CD8-positive, alpha-beta memory T cell (primary cell): ENCODE measurements around the gene DNAJC24. TPM values are rescaled to one million over a fixed set of nuclear protein-coding genes. Genes with fewer than 3 reads are reported as not detected.

ENCODE experiments used
- CTCF ChIA-PET: fragments of 350-600 bp; sonication (Branson Sonifier 250); formaldehyde crosslinking; loops from one replicate; lab custom pipeline; 2021; ENCODE audit warnings: antibody characterized with exemption; lab: Charles Lee
- POLR2A ChIA-PET: fragments of 350-600 bp; sonication (Branson Sonifier 250); formaldehyde crosslinking; loops from one replicate; lab custom pipeline; 2021; ENCODE audit warnings: antibody characterized with exemption; lab: Charles Lee
- DNase-seq, 5 donors: peaks; one replicate each; pipeline versions ENCODE4 v3.0.0 to v3.0.0-alpha.2; 2020 to 2022; ENCODE audit warnings: mixed read lengths in 1 of 5
- H3K27ac ChIP-seq: one replicate; pipeline ENCODE4 v1.7.0; 2013; ENCODE audit warnings: low read depth, mild to moderate bottlenecking, low read length, moderate library complexity
- H3K27me3 ChIP-seq: 2 replicates; pipeline ENCODE4 v1.7.0; 2013; ENCODE audit warnings: low read length, mild to moderate bottlenecking; ENCODE audit not compliant: insufficient read depth, poor library complexity, severe bottlenecking
- H3K36me3 ChIP-seq: 2 replicates; pipeline ENCODE4 v1.7.0; 2013; ENCODE audit warnings: mild to moderate bottlenecking, low read length, moderate library complexity; ENCODE audit not compliant: insufficient read depth
- H3K4me1 ChIP-seq: 2 replicates; pipeline ENCODE4 v1.7.0; 2013; ENCODE audit warnings: mild to moderate bottlenecking, low read length, moderate library complexity; ENCODE audit not compliant: insufficient read depth
- H3K4me3 ChIP-seq: 2 replicates; pipeline ENCODE4 v1.7.0; 2013; ENCODE audit warnings: mild to moderate bottlenecking, low read length
- H3K9me3 ChIP-seq: 2 replicates; pipeline ENCODE4 v1.7.0; 2013; ENCODE audit warnings: mild to moderate bottlenecking, low read length
- H3K27ac Mint-ChIP-seq, 8 donors: one replicate each; pipeline ENCODE4 v1.8.0; 2020 to 2021; ENCODE audit warnings: mixed read lengths in 8 of 8, mild to moderate bottlenecking in 6 of 8, inconsistent platforms in 3 of 8, moderate library complexity in 3 of 8
- H3K27me3 Mint-ChIP-seq, 2 donors: one replicate each; pipeline ENCODE4 v1.8.0; 2020 to 2021; ENCODE audit warnings: mixed read lengths in 2 of 2, mild to moderate bottlenecking in 1 of 2, moderate library complexity in 1 of 2
- H3K36me3 Mint-ChIP-seq, 3 donors: one replicate each; pipeline ENCODE4 v1.8.0; 2020 to 2021; ENCODE audit warnings: mixed read lengths in 3 of 3, inconsistent platforms in 1 of 3, mild to moderate bottlenecking in 1 of 3
- H3K4me1 Mint-ChIP-seq, 3 donors: one replicate each; pipeline ENCODE4 v1.8.0; 2020 to 2021; ENCODE audit warnings: mixed read lengths in 3 of 3, inconsistent platforms in 1 of 3, mild to moderate bottlenecking in 1 of 3
- H3K4me3 Mint-ChIP-seq, 7 donors: one replicate each; pipeline ENCODE4 v1.8.0; 2020 to 2021; ENCODE audit warnings: mixed read lengths in 7 of 7, mild to moderate bottlenecking in 6 of 7, moderate library complexity in 4 of 7, inconsistent platforms in 2 of 7
- H3K9me3 Mint-ChIP-seq, 5 donors: one replicate each; pipeline ENCODE4 v1.8.0; 2020 to 2022; ENCODE audit warnings: mixed read lengths in 5 of 5, mild to moderate bottlenecking in 3 of 5, moderate library complexity in 2 of 5, inconsistent platforms in 1 of 5
- polyA plus RNA-seq: library from polyadenylated mRNA; unstranded; fragments of 300-500 nt; fragmentation: Illumina TruSeq; gene quantifications from one replicate; pipeline ENCODE4 v1.2.3, GENCODE V29; 2021
- total RNA-seq, 2 experiments: library from RNA; stranded (reverse); gene quantifications; one replicate each; pipeline ENCODE4 v1.2.3, GENCODE V29; 2021

Gene DNAJC24
- total and polyA plus RNA-seq, 3 experiments from 2014 or later = 12.4 to 25.9 (median 21.9) TPM

GRCh38 chr11:31417357-31417756 lies 47.7 kb downstream of the DNAJC24 start:
- H3K27me3 Mint-ChIP-seq = no peaks in the 10 kb centered on the region
- Histone ChIP-seq H3K27ac (no peak overlapping the region), H3K27me3 (no peaks in the 10 kb centered on the region), H3K4me1 (no peaks in the 10 kb centered on the region), H3K9me3 (no peaks in the 10 kb centered on the region), H3K4me3 (no peak overlapping the region), H3K36me3 (peaks cover 10% of the 10 kb centered on the region)
- ChIA-PET CTCF (interaction anchor here (1.2 kb wide), 1 partner anchor 20 kb away, joined by 4 read pairs; no protein-coding TSS in a partner anchor), POLR2A (no interaction called here)
- H3K27ac Mint-ChIP-seq = peak overlapping the region in 1 of 8 donors; percentile 9
- H3K36me3 Mint-ChIP-seq = peaks cover 4 to 17% (median 13%) of the 10 kb centered on the region in 3 donors
- no peaks in the 10 kb centered on the region for H3K9me3 Mint-ChIP-seq
- H3K4me1 Mint-ChIP-seq = peaks cover 0 to 2% (median 0%) of the 10 kb centered on the region in 3 donors
- no peak for DNase-seq
- H3K4me3 Mint-ChIP-seq = no peak overlapping the region

- no peak for DNase-seq
- no peak overlapping the region for H3K27ac ChIP-seq
- Mint-ChIP-seq H3K4me3 (no peak overlapping the region), H3K36me3 (peaks cover 4 to 17% (median 15%) of the 10 kb centered on the region in 3 donors), H3K9me3 (no peaks in the 10 kb centered on the region), H3K27me3 (no peaks in the 10 kb centered on the region), H3K4me1 (no peaks in the 10 kb centered on the region), H3K27ac (no peak overlapping the region)
- H3K36me3 ChIP-seq = peaks cover 10% of the 10 kb centered on the region
- no peaks in the 10 kb centered on the region for H3K27me3 ChIP-seq
- ChIA-PET CTCF (interaction anchor here (1.2 kb wide), 1 partner anchor 20 kb away, joined by 4 read pairs; no protein-coding TSS in a partner anchor), POLR2A (no interaction called here)
- H3K4me1 ChIP-seq = no peaks in the 10 kb centered on the region
- H3K4me3 ChIP-seq = no peak overlapping the region
- H3K9me3 ChIP-seq = no peaks in the 10 kb centered on the region
Observed at GRCh38 chr11:31417816-31418215, 48.2 kb downstream of the DNAJC24 start.

DNA sequence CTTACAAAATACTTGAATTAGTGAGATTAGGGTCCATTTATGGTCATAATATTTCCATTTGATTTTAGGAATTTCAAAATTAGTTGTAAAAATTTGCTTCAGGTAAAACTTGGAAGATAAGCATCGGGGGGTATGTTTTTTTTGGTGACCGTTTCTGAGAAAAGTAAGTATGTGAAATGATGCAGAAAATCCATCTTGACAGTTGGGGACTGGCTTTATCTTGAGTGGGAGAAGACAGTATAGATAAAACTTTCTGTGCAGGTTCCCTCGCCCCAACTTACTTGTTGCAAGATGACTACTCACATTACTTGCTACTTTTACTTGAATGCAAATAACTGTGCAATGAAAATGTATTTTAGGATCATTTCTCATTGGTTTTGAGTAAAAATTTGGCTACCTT lies 49.5 kb downstream of the DNAJC24 start:
- no peaks in the 10 kb centered on the region for H3K27me3 Mint-ChIP-seq
- CTCF ChIA-PET = no interaction called here
- no peak overlapping the region for H3K4me3 Mint-ChIP-seq

DNA sequence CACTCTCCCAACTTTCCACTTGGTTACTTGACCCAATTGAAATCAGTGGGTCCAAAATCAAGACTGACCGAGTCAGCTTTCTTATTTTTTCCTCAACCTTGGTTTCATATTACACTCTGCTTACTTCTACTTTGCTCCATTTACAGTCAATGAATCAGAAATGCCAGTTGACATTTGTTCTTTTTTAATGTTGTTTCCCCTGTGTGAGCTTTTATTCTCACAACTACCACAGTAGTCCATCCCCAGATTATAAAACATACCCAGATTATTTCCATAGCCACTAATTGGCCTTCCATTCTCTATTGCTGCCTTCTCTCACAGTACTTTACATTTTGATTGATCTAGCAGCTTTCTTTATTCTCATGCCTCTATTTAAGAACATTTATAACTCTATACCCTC lies 50.0 kb downstream of the DNAJC24 start:
- Mint-ChIP-seq H3K4me1 (no peaks in the 10 kb centered on the region), H3K27ac (no peak overlapping the region), H3K36me3 (peaks cover 4 to 15% (median 11%) of the 10 kb centered on the region in 3 donors), H3K4me3 (no peak overlapping the region), H3K27me3 (no peaks in the 10 kb centered on the region), H3K9me3 (no peaks in the 10 kb centered on the region)
- no peaks in the 10 kb centered on the region for H3K9me3 ChIP-seq
- DNase-seq = no peak
- CTCF ChIA-PET = no interaction called here
- POLR2A ChIA-PET = no interaction called here
- H3K27me3 ChIP-seq = no peaks in the 10 kb centered on the region
- H3K4me3 ChIP-seq = no peak overlapping the region
- peaks cover 10% of the 10 kb centered on the region for H3K36me3 ChIP-seq
- no peaks in the 10 kb centered on the region for H3K4me1 ChIP-seq
- no peak overlapping the region for H3K27ac ChIP-seq

More for the DNA sequence above, 49.5 kb downstream of the DNAJC24 start:
- peaks cover 4 to 19% (median 13%) of the 10 kb centered on the region in 3 donors for H3K36me3 Mint-ChIP-seq
- H3K27ac ChIP-seq = no peak overlapping the region
- no peaks in the 10 kb centered on the region for H3K27me3 ChIP-seq
- H3K4me1 ChIP-seq = no peaks in the 10 kb centered on the region
- H3K4me3 ChIP-seq = no peak overlapping the region
- no peak overlapping the region for H3K27ac Mint-ChIP-seq
- POLR2A ChIA-PET = no interaction called here
- no peaks in the 10 kb centered on the region for H3K9me3 Mint-ChIP-seq
- no peaks in the 10 kb centered on the region for H3K9me3 ChIP-seq
- DNase-seq = no peak
- H3K4me1 Mint-ChIP-seq = no peaks in the 10 kb centered on the region
- H3K36me3 ChIP-seq = peaks cover 10% of the 10 kb centered on the region

DNA sequence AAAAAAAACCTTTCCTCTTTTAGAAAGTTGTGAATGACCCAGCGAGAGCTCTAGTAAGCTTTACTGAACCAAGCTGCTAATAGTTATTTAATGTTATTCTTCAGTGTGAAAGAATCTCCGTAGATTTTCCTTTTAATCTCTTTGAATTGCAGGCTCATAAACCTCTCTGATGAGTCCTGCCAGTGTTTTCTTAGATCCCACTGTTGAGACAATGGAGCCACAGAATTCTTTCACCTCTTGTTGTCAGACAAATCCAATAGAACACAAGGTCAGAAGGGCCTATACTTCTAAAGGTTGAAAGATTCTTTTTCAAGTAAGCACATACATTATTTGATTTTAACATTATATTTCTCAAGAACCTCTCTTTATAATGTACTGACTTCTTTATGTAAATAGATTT lies 52.2 kb downstream of the DNAJC24 start:
- Mint-ChIP-seq H3K27me3 (no peaks in the 10 kb centered on the region), H3K9me3 (no peaks in the 10 kb centered on the region), H3K27ac (no peak overlapping the region), H3K4me3 (no peak overlapping the region), H3K4me1 (no peaks in the 10 kb centered on the region), H3K36me3 (peaks cover 0 to 13% (median 5%) of the 10 kb centered on the region in 3 donors)
- POLR2A ChIA-PET = no interaction called here
- Histone ChIP-seq H3K36me3 (peaks cover 2% of the 10 kb centered on the region), H3K9me3 (no peaks in the 10 kb centered on the region), H3K4me1 (no peaks in the 10 kb centered on the region), H3K4me3 (no peak overlapping the region), H3K27me3 (no peaks in the 10 kb centered on the region), H3K27ac (no peak overlapping the region)
- no peak for DNase-seq
- CTCF ChIA-PET = no interaction called here

- Histone ChIP-seq H3K36me3 (no peaks in the 10 kb centered on the region), H3K4me1 (no peaks in the 10 kb centered on the region), H3K27me3 (no peaks in the 10 kb centered on the region), H3K27ac (no peak overlapping the region), H3K4me3 (no peak overlapping the region), H3K9me3 (no peaks in the 10 kb centered on the region)
- peaks cover 0 to 19% (median 10%) of the 10 kb centered on the region in 3 donors for H3K36me3 Mint-ChIP-seq
- no peaks in the 10 kb centered on the region for H3K27me3 Mint-ChIP-seq
- H3K9me3 Mint-ChIP-seq = no peaks in the 10 kb centered on the region
- H3K4me1 Mint-ChIP-seq = no peaks in the 10 kb centered on the region
- no peak overlapping the region for H3K4me3 Mint-ChIP-seq
- no peak for DNase-seq
- CTCF ChIA-PET = no interaction called here
- H3K27ac Mint-ChIP-seq = peak overlapping the region in 1 of 8 donors; percentile 54
- POLR2A ChIA-PET = no interaction called here
Observed at GRCh38 chr11:31422703-31423102, 53.0 kb downstream of the DNAJC24 start.

GRCh38 chr11:31424652-31425051 lies 55.0 kb downstream of the DNAJC24 start:
- DNase-seq = no peak
- no peak overlapping the region for H3K27ac Mint-ChIP-seq
- H3K27me3 ChIP-seq = no peaks in the 10 kb centered on the region
- H3K4me3 ChIP-seq = no peak overlapping the region
- no peak overlapping the region for H3K27ac ChIP-seq
- no peak overlapping the region for H3K4me3 Mint-ChIP-seq
- H3K36me3 Mint-ChIP-seq = peaks cover 4 to 28% (median 13%) of the 10 kb centered on the region in 3 donors
- no peaks in the 10 kb centered on the region for H3K36me3 ChIP-seq
- H3K4me1 Mint-ChIP-seq = no peaks in the 10 kb centered on the region
- ChIA-PET CTCF (no interaction called here), POLR2A (no interaction called here)
- H3K9me3 ChIP-seq = no peaks in the 10 kb centered on the region
- no peaks in the 10 kb centered on the region for H3K4me1 ChIP-seq
- no peaks in the 10 kb centered on the region for H3K9me3 Mint-ChIP-seq
- no peaks in the 10 kb centered on the region for H3K27me3 Mint-ChIP-seq

- no peak overlapping the region for H3K4me3 Mint-ChIP-seq
- Histone ChIP-seq H3K27ac (no peak overlapping the region), H3K27me3 (no peaks in the 10 kb centered on the region), H3K36me3 (no peaks in the 10 kb centered on the region), H3K9me3 (no peaks in the 10 kb centered on the region), H3K4me3 (no peak overlapping the region), H3K4me1 (no peaks in the 10 kb centered on the region)
- CTCF ChIA-PET = no interaction called here
- DNase-seq = no peak
- H3K27me3 Mint-ChIP-seq = no peaks in the 10 kb centered on the region
- H3K36me3 Mint-ChIP-seq = peaks cover 11 to 31% (median 14%) of the 10 kb centered on the region in 3 donors
- no peak overlapping the region for H3K27ac Mint-ChIP-seq
- H3K4me1 Mint-ChIP-seq = peaks cover 5 to 14% (median 13%) of the 10 kb centered on the region in 3 donors
- H3K9me3 Mint-ChIP-seq = peaks cover 0 to 5% (median 0%) of the 10 kb centered on the region in 5 donors
- POLR2A ChIA-PET = no interaction called here
Observed at GRCh38 chr11:31433851-31434250, 64.2 kb downstream of the DNAJC24 start.
